ENCODE measurements around the gene SLX4IP. TPM values are rescaled to one million over a fixed set of nuclear protein-coding genes. Genes with fewer than 3 reads are reported as not detected.

Gene SLX4IP
- total and polyA plus RNA-seq, 2 donors (not counting 1 experiment from before 2014, with no cell fraction given): 2.0 to 8.1 TPM

DNA sequence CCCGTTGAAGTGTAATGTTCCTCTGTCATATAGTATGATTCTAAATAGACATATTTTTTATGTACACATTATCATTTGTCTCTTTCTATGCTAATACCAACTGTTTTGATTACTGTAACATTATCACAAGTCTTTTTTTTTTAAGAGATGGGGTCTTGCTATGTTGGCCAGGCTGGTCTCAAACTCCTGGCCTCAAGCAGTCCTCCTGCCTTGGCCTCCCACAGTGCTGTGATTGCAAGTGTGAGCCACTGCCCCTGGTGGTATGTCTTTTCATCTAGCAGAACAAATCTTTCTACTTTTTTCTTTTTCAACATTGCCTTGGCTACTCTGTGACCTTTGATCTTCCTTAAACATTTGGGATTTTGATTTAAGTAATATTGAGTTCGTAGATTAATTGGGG lies 57.7 kb downstream of the SLX4IP start:
- Histone ChIP-seq H3K4me1 (ENCODE audit: control insufficient read depth in 2 of 2, insufficient read depth in 2 of 2, low read length in 2 of 2) (no peaks in the 10 kb centered on the region), H3K4me3 (ENCODE audit: control extremely low read depth in 1 of 5, extremely low read depth in 1 of 5, insufficient read depth in 1 of 5, low read depth in 2 of 5, low read length in 4 of 5) (no peak overlapping the region), H3K9me3 (ENCODE audit: control extremely low read depth in 1 of 3, control insufficient read depth in 2 of 3, insufficient read depth in 1 of 3, low read length in 2 of 3) (no peaks in the 10 kb centered on the region), H3K79me2 (ENCODE audit: control insufficient read depth, insufficient read depth, low read length) (peaks cover 31% of the 10 kb centered on the region), H3K36me3 (replicated peaks in 1 of 2; ENCODE audit: control extremely low read depth in 1 of 2, control insufficient read depth in 1 of 2, extremely low read depth in 1 of 2, insufficient read depth in 2 of 2, low read length in 1 of 2) (no peaks in the 10 kb centered on the region), H4K20me1 (ENCODE audit: control insufficient read depth, insufficient read depth, low read length, poor library complexity, severe bottlenecking) (peaks cover 9% of the 10 kb centered on the region), H3K4me2 (replicated peaks; ENCODE audit: low read depth, low read length, poor library complexity, severe bottlenecking) (no peak overlapping the region), H2AFZ (ENCODE audit: insufficient read depth, low read depth, low read length, poor library complexity, severe bottlenecking) (no peak overlapping the region), H3K27me3 (replicated peaks in 1 of 4; ENCODE audit: control extremely low read depth in 1 of 4, control insufficient read depth in 3 of 4, insufficient read depth in 4 of 4, low read length in 3 of 4) (no peaks in the 10 kb centered on the region), H3K27ac (ENCODE audit: low read length in 2 of 2) (no peak overlapping the region), H3K9ac (ENCODE audit: low read length) (no peak overlapping the region)
- POLR2A ChIA-PET: no interaction called here
- H3K4me3 Mint-ChIP-seq: no peak overlapping the region
- intact Hi-C loops (cut with micrococcal nuclease): no loop called here
- no peaks in the 10 kb centered on the region for H3K27me3 Mint-ChIP-seq
- peaks cover 3% of the 10 kb centered on the region for H3K9me3 Mint-ChIP-seq (ENCODE audit: insufficient read depth)
- peaks cover 22% of the 10 kb centered on the region for H3K4me1 Mint-ChIP-seq
- WGBS (ENCODE audit: insufficient coverage): no CpG with 5 or more reads among the region's 2 CpGs
- H3K27ac Mint-ChIP-seq: no peak overlapping the region
- ATAC-seq (ENCODE audit: low read depth): no peak
- TF ChIP-seq, protein P1, sequence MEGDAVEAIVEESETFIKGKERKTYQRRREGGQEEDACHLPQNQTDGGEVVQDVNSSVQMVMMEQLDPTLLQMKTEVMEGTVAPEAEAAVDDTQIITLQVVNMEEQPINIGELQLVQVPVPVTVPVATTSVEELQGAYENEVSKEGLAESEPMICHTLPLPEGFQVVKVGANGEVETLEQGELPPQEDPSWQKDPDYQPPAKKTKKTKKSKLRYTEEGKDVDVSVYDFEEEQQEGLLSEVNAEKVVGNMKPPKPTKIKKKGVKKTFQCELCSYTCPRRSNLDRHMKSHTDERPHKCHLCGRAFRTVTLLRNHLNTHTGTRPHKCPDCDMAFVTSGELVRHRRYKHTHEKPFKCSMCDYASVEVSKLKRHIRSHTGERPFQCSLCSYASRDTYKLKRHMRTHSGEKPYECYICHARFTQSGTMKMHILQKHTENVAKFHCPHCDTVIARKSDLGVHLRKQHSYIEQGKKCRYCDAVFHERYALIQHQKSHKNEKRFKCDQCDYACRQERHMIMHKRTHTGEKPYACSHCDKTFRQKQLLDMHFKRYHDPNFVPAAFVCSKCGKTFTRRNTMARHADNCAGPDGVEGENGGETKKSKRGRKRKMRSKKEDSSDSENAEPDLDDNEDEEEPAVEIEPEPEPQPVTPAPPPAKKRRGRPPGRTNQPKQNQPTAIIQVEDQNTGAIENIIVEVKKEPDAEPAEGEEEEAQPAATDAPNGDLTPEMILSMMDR (IDR thresholded peaks at IDR 0.05): no peak
- TF ChIP-seq EZH2 (IDR thresholded peaks at IDR 0.05; ENCODE audit: borderline replicate concordance, insufficient read depth, low read depth, low read length, poor library complexity, severe bottlenecking): no peak
- no peak for DNase-seq
- CTCF ChIA-PET: no interaction called here

DNA sequence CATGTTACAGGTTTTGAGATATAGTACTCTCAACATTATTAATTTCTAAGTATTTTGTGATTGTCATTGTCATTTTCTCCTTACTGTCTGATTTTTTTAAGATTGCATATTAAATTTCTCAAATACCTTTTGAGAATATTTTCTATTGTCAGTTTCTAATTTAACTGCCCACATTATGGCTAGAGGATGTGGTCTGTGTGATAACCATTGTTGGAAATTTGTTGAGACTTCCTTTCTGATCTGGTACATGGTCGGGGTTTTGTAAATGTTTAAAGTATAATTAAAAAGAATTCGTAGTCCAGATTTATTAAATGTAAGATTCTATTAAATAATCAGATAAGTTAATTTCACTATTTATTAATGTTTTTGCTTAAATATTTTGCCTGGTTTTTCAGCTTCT lies 60.1 kb downstream of the SLX4IP start:
- Histone ChIP-seq H3K27me3 (replicated peaks in 1 of 4; ENCODE audit: control extremely low read depth in 1 of 4, control insufficient read depth in 3 of 4, insufficient read depth in 4 of 4, low read length in 3 of 4) (no peaks in the 10 kb centered on the region), H3K4me2 (replicated peaks; ENCODE audit: low read depth, low read length, poor library complexity, severe bottlenecking) (no peak overlapping the region), H3K4me3 (ENCODE audit: control extremely low read depth in 1 of 5, extremely low read depth in 1 of 5, insufficient read depth in 1 of 5, low read depth in 2 of 5, low read length in 4 of 5) (no peak overlapping the region), H3K9me3 (ENCODE audit: control extremely low read depth in 1 of 3, control insufficient read depth in 2 of 3, insufficient read depth in 1 of 3, low read length in 2 of 3) (no peaks in the 10 kb centered on the region), H3K36me3 (replicated peaks in 1 of 2; ENCODE audit: control extremely low read depth in 1 of 2, control insufficient read depth in 1 of 2, extremely low read depth in 1 of 2, insufficient read depth in 2 of 2, low read length in 1 of 2) (no peaks in the 10 kb centered on the region), H3K4me1 (ENCODE audit: control insufficient read depth in 2 of 2, insufficient read depth in 2 of 2, low read length in 2 of 2) (no peaks in the 10 kb centered on the region), H3K9ac (ENCODE audit: low read length) (no peak overlapping the region), H2AFZ (ENCODE audit: insufficient read depth, low read depth, low read length, poor library complexity, severe bottlenecking) (no peak overlapping the region), H3K79me2 (ENCODE audit: control insufficient read depth, insufficient read depth, low read length) (peaks cover 33% of the 10 kb centered on the region), H3K27ac (ENCODE audit: low read length in 2 of 2) (no peak overlapping the region), H4K20me1 (ENCODE audit: control insufficient read depth, insufficient read depth, low read length, poor library complexity, severe bottlenecking) (no peaks in the 10 kb centered on the region)
- CTCF ChIA-PET: interaction anchor here (1.1 kb wide), 1 partner anchor 20 kb away, joined by 4 read pairs; no protein-coding TSS in a partner anchor
- POLR2A ChIA-PET: no interaction called here
- H3K4me3 Mint-ChIP-seq: no peak overlapping the region
- DNase-seq (no peak), ATAC-seq (ENCODE audit: low read depth) (no peak)
- H3K9me3 Mint-ChIP-seq (ENCODE audit: insufficient read depth): peaks cover 3% of the 10 kb centered on the region
- intact Hi-C loops (cut with micrococcal nuclease): no loop called here
- H3K27me3 Mint-ChIP-seq: no peaks in the 10 kb centered on the region
- H3K27ac Mint-ChIP-seq: no peak overlapping the region
- H3K4me1 Mint-ChIP-seq: peaks cover 17% of the 10 kb centered on the region
- WGBS (ENCODE audit: insufficient coverage): no CpG with 5 or more reads among the region's 2 CpGs
- no peak for TF ChIP-seq EZH2 (IDR thresholded peaks at IDR 0.05; ENCODE audit: borderline replicate concordance, insufficient read depth, low read depth, low read length, poor library complexity, severe bottlenecking)
- TF ChIP-seq, protein P1 (IDR thresholded peaks at IDR 0.05): no peak

Data from B cell (primary cell).